ENCODE measurements around the gene PCBP3. TPM values are rescaled to one million over a fixed set of nuclear protein-coding genes. Genes with fewer than 3 reads are reported as not detected.

The PCBP3 gene
- total RNA-seq, 1 experiment from 2014 or later: 10.9 TPM

- DNase-seq: no peak
- no peaks in the 10 kb centered on the region for H3K4me1 ChIP-seq (ENCODE audit: insufficient read depth, low read length)
- Mint-ChIP-seq H3K27ac (no peak overlapping the region), H3K4me3 (no peak overlapping the region), H3K9me3 (peaks cover 0 to 3% of the 10 kb centered on the region in 2 experiments; a peak in 1 of 5 replicates), H3K27me3 (ENCODE audit: low read depth) (peaks cover 16% of the 10 kb centered on the region), H3K4me1 (peaks cover 2 to 4% of the 10 kb centered on the region in 2 experiments; a peak in 1 of 4 replicates), H3K36me3 (ENCODE audit: insufficient read depth in 1 of 3, low read depth in 3 of 3) (no peaks in the 10 kb centered on the region)
- H3K79me1 ChIP-seq (ENCODE audit: insufficient read depth, low read depth, low read length, poor library complexity, severe bottlenecking): no peaks in the 10 kb centered on the region
- no peak overlapping the region for H4K8ac ChIP-seq (replicated peaks; ENCODE audit: insufficient read length, low read depth, low read length)
- no peak overlapping the region for H2AK5ac ChIP-seq (ENCODE audit: insufficient read length, low read length)
- no CpG with 5 or more reads among the region's 17 CpGs for WGBS (ENCODE audit: extremely low coverage, insufficient read length, low lambda C conversion rate)
- no peak overlapping the region for H4K5ac ChIP-seq (ENCODE audit: insufficient read length, low read depth, low read length)
- no peak overlapping the region for H3K4ac ChIP-seq (ENCODE audit: low read depth, low read length)
- H3K9me3 ChIP-seq (ENCODE audit: control insufficient read depth, low read depth, low read length): no peaks in the 10 kb centered on the region
- peaks cover 4% of the 10 kb centered on the region for H3K23me2 ChIP-seq (ENCODE audit: insufficient read length, low read depth, low read length, poor library complexity, severe bottlenecking)
- H3K23ac ChIP-seq (ENCODE audit: insufficient read length, low read depth, low read length): no peak overlapping the region
- no peak overlapping the region for H2BK20ac ChIP-seq (ENCODE audit: low read depth, low read length, poor library complexity, severe bottlenecking)
- no peak overlapping the region for H3T11ph ChIP-seq (ENCODE audit: low read length)
- TF ChIP-seq CTCF (conservative IDR thresholded peaks at IDR 0.05): no peak
- H2BK15ac ChIP-seq (ENCODE audit: low read depth, low read length): no peak overlapping the region
- H2BK5ac ChIP-seq (ENCODE audit: insufficient read length, low read length): no peak overlapping the region
- no peak overlapping the region for H3K14ac ChIP-seq (ENCODE audit: insufficient read depth, low read length)
- H3K56ac ChIP-seq (ENCODE audit: insufficient read length, low read depth, low read length): no peak overlapping the region
- H3K27me3 ChIP-seq (ENCODE audit: insufficient read depth, low read length): no peaks in the 10 kb centered on the region
- no peak overlapping the region for H2BK120ac ChIP-seq (ENCODE audit: low read depth, low read length, poor library complexity, severe bottlenecking)
- H3K18ac ChIP-seq (ENCODE audit: insufficient read length, low read depth, low read length): no peak overlapping the region
- H2BK12ac ChIP-seq (ENCODE audit: insufficient read length, low read depth, low read length): no peak overlapping the region
- no peaks in the 10 kb centered on the region for H3K79me2 ChIP-seq (ENCODE audit: insufficient read depth, low read length)
- no peak overlapping the region for H3K4me2 ChIP-seq (ENCODE audit: insufficient read depth, insufficient read length, low read length)
- no peak overlapping the region for H3K27ac ChIP-seq (ENCODE audit: insufficient read length, low read depth, low read length)
- H2AFZ ChIP-seq (ENCODE audit: low read length): no peak overlapping the region
- no peak overlapping the region for H3K9ac ChIP-seq (ENCODE audit: extremely low read depth, insufficient read length, low read length)
- H4K20me1 ChIP-seq (ENCODE audit: control insufficient read depth, insufficient read depth, insufficient read length): no peaks in the 10 kb centered on the region
- no peak overlapping the region for H4K91ac ChIP-seq (ENCODE audit: insufficient read length, low read depth, low read length)
These were observed 48.6 kb upstream of the PCBP3 start for GRCh38 chr21:45594721-45595489.
